Uterus (tissue), 4 donors: ENCODE data around the gene SHISA9. TPM values are rescaled to one million over a fixed set of nuclear protein-coding genes. Genes with fewer than 3 reads are reported as not detected.

Source experiments
- DNase-seq, 2 donors: peaks; one replicate each; pipeline ENCODE4 v3.0.0-alpha.2; 2019 to 2020
- H3K27ac ChIP-seq, 2 donors: fragments of 200-600 bp; sonication (generic); 1 replicate in 1 of 2; 2 replicates in 1 of 2; pipeline ENCODE4 v1.5.1; 2016 to 2018
- H3K27me3 ChIP-seq, 2 donors: fragments of 200-600 bp; sonication (generic); one replicate each; pipeline ENCODE4 v1.5.1; 2018 to 2019; ENCODE audit warnings: control low read depth in 1 of 2
- H3K36me3 ChIP-seq, 2 donors: fragments of 200-600 bp; sonication (generic); one replicate each; pipeline ENCODE4 v1.5.1; 2019; ENCODE audit warnings: control low read depth in 1 of 2
- H3K4me1 ChIP-seq, 2 donors: fragments of 200-600 bp; sonication (generic); one replicate each; pipeline ENCODE4 v1.5.1; 2018 to 2019; ENCODE audit warnings: control low read depth in 1 of 2
- H3K4me3 ChIP-seq, 2 donors: fragments of 200-600 bp; sonication (generic); 1 replicate in 1 of 2; 2 replicates in 1 of 2; pipeline ENCODE4 v1.5.1; 2018 to 2019; ENCODE audit warnings: mild to moderate bottlenecking in 1 of 2
- H3K9me3 ChIP-seq, 2 donors: fragments of 200-600 bp; sonication (generic); one replicate each; pipeline ENCODE4 v1.5.1; 2019; ENCODE audit warnings: control low read depth in 1 of 2
- POLR2A ChIP-seq, 2 donors: fragments of 450-650 bp; IDR thresholded peaks; one replicate each; pipeline ENCODE4 v1.6.1; 2016; ENCODE audit warnings: antibody characterized with exemption in 2 of 2, mild to moderate bottlenecking in 1 of 2, moderate library complexity in 1 of 2
- intact Hi-C: fragments of 100-400 bp; cut with DNase I; formaldehyde crosslinking; loops from one replicate; pipeline ENCODE4 v1.15.1; 2023; ENCODE audit warnings: low total_unique reads
- total RNA-seq, 4 donors: library from RNA; depleted of rRNA in 3 of 4; stranded (reverse); fragments of >200 nt in 3 of 4; gene quantifications; one replicate each; pipeline versions ENCODE4 v1.1.0 to v1.2.4, GENCODE V29; 2014 to 2023
- TF ChIP-seq, protein P1 (sequence below), 4 experiments: fragments of 200-600 bp in 2 of 4; fragments of 450-650 bp in 2 of 4; sonication (generic) in 2 of 4; IDR thresholded peaks; one replicate each; pipeline ENCODE4 v1.5.1; 2016 to 2019; ENCODE audit warnings: antibody characterized with exemption in 4 of 4, mild to moderate bottlenecking in 2 of 4, moderate library complexity in 1 of 4
- donor health status: DM: yes; HTN: yes; CAD: no.

The SHISA9 gene
- total RNA-seq, 4 donors from 2014 or later, result 0.27 TPM; not detected in 3

DNA sequence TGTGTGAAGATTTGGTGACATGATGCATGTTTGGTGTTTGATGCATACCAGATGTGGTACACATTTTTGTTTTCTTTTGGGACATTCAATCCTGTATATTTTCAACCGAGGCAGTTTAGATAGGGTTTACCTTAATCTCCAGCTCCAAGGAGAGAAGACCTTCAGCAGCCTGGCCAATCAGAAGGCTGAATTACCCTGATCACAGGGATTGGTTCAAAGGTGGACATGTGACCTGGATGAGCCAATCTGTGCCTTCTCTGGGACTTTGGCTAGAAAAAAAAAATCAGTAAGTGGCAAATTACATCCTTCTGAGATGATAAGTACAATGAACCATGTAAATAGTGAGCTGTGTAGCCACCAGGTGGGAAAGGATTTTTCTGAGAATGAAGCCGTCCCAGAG is 205.1 kb downstream of the SHISA9 start:
- Histone ChIP-seq H3K27me3 (no peaks in the 10 kb centered on the region), H3K27ac (no peak overlapping the region), H3K4me3 (no peak overlapping the region), H3K9me3 (peaks cover 0 to 5% of the 10 kb centered on the region in 2 donors), H3K36me3 (no peaks in the 10 kb centered on the region), H3K4me1 (no peaks in the 10 kb centered on the region)
- intact Hi-C loops, result no loop called here
- DNase-seq, result no peak
- no peak for TF ChIP-seq POLR2A (IDR thresholded peaks at IDR 0.05)
- TF ChIP-seq, protein P1, sequence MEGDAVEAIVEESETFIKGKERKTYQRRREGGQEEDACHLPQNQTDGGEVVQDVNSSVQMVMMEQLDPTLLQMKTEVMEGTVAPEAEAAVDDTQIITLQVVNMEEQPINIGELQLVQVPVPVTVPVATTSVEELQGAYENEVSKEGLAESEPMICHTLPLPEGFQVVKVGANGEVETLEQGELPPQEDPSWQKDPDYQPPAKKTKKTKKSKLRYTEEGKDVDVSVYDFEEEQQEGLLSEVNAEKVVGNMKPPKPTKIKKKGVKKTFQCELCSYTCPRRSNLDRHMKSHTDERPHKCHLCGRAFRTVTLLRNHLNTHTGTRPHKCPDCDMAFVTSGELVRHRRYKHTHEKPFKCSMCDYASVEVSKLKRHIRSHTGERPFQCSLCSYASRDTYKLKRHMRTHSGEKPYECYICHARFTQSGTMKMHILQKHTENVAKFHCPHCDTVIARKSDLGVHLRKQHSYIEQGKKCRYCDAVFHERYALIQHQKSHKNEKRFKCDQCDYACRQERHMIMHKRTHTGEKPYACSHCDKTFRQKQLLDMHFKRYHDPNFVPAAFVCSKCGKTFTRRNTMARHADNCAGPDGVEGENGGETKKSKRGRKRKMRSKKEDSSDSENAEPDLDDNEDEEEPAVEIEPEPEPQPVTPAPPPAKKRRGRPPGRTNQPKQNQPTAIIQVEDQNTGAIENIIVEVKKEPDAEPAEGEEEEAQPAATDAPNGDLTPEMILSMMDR (IDR thresholded peaks at IDR 0.05), result no peak

DNA sequence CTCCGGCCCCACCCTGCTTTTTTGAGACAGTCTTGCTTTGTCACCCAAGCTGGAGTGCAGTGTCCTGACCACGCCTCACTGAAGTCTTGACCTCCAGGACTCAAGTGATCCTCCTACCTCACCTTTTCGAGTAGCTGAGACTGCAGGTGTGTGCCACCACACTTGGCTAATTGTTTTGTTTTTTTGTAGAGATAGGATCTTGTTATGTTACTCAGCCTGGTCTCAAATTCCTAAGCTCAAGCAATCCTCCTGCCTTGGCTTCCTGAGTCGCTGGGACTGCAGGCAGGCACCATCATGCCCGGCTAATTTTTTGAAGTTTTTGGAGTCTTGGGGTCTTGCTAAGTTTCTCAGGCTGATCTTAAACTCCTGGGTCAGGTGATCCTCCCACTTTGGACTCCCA is 206.7 kb downstream of the SHISA9 start:
- intact Hi-C loops, result no loop called here

DNA sequence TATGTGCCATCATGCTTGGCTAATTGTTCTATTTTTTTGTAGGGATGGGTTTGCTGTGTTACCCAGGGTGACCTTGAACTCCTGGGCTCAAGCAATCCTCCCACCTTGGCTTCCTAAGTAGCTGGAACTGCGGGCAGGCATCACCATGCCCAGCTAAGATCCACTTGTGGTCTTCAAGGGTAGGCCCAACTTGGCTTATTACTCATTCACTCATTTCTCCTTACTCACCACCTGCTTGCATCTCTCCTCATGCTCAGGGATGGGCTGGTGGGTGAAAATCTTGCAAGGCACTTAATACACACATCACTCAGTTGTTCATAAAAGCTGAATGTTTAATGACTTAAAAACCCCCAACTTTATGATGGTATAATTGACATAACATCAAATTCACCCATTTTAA is 207.8 kb downstream of the SHISA9 start:
- no peaks in the 10 kb centered on the region for H3K36me3 ChIP-seq
- no peak overlapping the region for H3K4me3 ChIP-seq
- H3K27ac ChIP-seq, result no peak overlapping the region
- TF ChIP-seq, protein P1 (IDR thresholded peaks at IDR 0.05), result no peak
- no peak for TF ChIP-seq POLR2A (IDR thresholded peaks at IDR 0.05)
- intact Hi-C loops, result no loop called here
- peaks cover 0 to 5% of the 10 kb centered on the region in 2 donors for H3K9me3 ChIP-seq
- H3K4me1 ChIP-seq, result no peaks in the 10 kb centered on the region
- DNase-seq, result no peak
- no peaks in the 10 kb centered on the region for H3K27me3 ChIP-seq

More for the DNA sequence above, 206.7 kb downstream of the SHISA9 start:
- no peaks in the 10 kb centered on the region for H3K27me3 ChIP-seq
- H3K9me3 ChIP-seq, result peaks cover 0 to 5% of the 10 kb centered on the region in 2 donors
- H3K4me1 ChIP-seq, result no peaks in the 10 kb centered on the region
- no peak for TF ChIP-seq POLR2A (IDR thresholded peaks at IDR 0.05)
- TF ChIP-seq, protein P1 (IDR thresholded peaks at IDR 0.05), result no peak
- H3K4me3 ChIP-seq, result no peak overlapping the region
- no peaks in the 10 kb centered on the region for H3K36me3 ChIP-seq
- no peak for DNase-seq
- H3K27ac ChIP-seq, result no peak overlapping the region

DNA sequence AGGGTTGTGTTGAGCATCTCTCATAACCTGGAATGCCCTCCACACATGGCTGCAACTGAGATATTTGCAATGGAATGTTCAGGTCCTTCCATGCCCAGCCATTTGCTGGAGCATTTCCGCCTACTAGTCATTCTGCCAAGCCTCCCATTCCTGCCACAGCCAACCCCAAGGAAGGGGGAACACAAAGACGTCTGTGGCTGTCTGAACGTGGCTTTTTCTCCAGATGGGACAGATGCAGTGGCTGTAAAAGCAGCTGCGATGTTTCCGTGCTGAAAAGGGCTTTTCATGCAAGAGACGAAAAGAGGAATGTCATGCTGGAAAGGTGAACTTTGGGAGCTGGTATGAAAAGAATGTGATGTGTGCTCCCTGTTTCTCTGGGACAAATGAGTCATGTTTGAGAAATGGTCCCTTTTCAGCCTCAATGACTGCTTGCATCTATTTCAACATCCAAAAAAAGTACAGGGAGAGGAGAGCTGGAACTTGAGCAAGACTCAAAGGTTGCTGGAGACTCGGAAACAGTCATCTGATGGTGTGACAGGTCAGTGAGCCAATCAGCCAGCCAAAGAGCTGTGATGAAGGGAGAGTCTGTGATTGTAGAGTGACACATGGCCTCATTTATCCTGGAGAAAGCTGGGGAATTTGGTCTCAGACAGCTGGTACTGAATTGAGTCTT is 208.9 kb downstream of the SHISA9 start:
- no peak for DNase-seq
- no peak overlapping the region for H3K4me3 ChIP-seq
- H3K27me3 ChIP-seq, result no peaks in the 10 kb centered on the region
- intact Hi-C loops, result no loop called here
- no peak for TF ChIP-seq POLR2A (IDR thresholded peaks at IDR 0.05)
- no peak overlapping the region for H3K27ac ChIP-seq
- H3K4me1 ChIP-seq, result no peaks in the 10 kb centered on the region
- H3K36me3 ChIP-seq, result no peaks in the 10 kb centered on the region
- no peaks in the 10 kb centered on the region for H3K9me3 ChIP-seq

DNA sequence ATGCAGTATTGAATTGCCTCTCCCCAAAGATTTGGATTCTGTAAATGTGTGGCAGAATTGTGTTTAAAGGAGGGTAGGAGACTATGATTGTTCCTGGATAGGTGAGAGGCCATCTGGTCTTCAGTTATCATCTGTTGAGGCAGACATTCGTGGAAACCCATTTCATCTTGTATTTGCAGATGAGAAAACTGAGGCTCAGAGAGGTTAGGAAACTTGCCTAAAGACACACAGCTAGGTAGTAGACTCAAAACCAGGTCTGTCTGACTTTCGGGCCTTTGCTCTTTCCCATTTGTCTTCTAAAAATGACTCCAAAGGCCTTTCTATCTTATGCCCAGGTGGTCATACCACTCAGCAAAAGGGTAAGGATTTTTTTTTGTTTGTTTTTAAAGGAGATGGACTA is 210.3 kb downstream of the SHISA9 start:
- Histone ChIP-seq H3K4me3 (no peak overlapping the region), H3K9me3 (no peaks in the 10 kb centered on the region), H3K36me3 (no peaks in the 10 kb centered on the region), H3K27ac (no peak overlapping the region), H3K27me3 (no peaks in the 10 kb centered on the region), H3K4me1 (no peaks in the 10 kb centered on the region)
- DNase-seq, result no peak
- TF ChIP-seq, protein P1 (IDR thresholded peaks at IDR 0.05), result no peak
- no peak for TF ChIP-seq POLR2A (IDR thresholded peaks at IDR 0.05)
- intact Hi-C loops, result no loop called here
